GM23248 (cell line): ENCODE results near the gene MN1. TPM values are rescaled to one million over a fixed set of nuclear protein-coding genes. Genes with fewer than 3 reads are reported as not detected.
A peak's percentile ranks its signal among the peaks of the same experiment; 100 is the strongest.

ENCODE experiments used
- DNase-seq: peaks from one replicate; pipeline ENCODE4 v3.0.0-alpha.2; 2015
- H2AFZ ChIP-seq: fragments of 200-600 bp; sonication (generic); 2 replicates; pipeline ENCODE4 v1.6.1; 2016; ENCODE audit warnings: antibody characterized with exemption
- H3F3A ChIP-seq: fragments of 200-600 bp; sonication (generic); 2 replicates; pipeline ENCODE4 v1.6.1; 2016; ENCODE audit warnings: mild to moderate bottlenecking, antibody characterized with exemption, mixed run types; ENCODE audit not compliant: insufficient read depth
- H3K27ac ChIP-seq: fragments of 200-600 bp; sonication (generic); 2 replicates; pipeline ENCODE4 v1.5.1; 2016; ENCODE audit warnings: mild to moderate bottlenecking
- H3K27me3 ChIP-seq: fragments of 200-600 bp; sonication (generic); replicated peaks from 2 replicates; pipeline ENCODE4 v1.6.1; 2016; ENCODE audit warnings: mild to moderate bottlenecking; ENCODE audit not compliant: insufficient read depth
- H3K36me3 ChIP-seq: fragments of 200-600 bp; sonication (generic); 2 replicates; pipeline ENCODE4 v1.6.1; 2016; ENCODE audit warnings: low read depth, mild to moderate bottlenecking
- H3K4me1 ChIP-seq: fragments of 200-600 bp; sonication (generic); 2 replicates; pipeline ENCODE4 v1.6.1; 2016; ENCODE audit warnings: mild to moderate bottlenecking; ENCODE audit not compliant: insufficient read depth
- H3K4me2 ChIP-seq: fragments of 200-600 bp; sonication (generic); one replicate; pipeline ENCODE4 v1.6.1; 2016; ENCODE audit warnings: mild to moderate bottlenecking; ENCODE audit not compliant: unreplicated experiment
- H3K4me3 ChIP-seq: fragments of 200-600 bp; sonication (generic); 2 replicates; pipeline ENCODE4 v1.5.1; 2016; ENCODE audit warnings: mild to moderate bottlenecking
- H3K79me2 ChIP-seq: fragments of 200-600 bp; sonication (generic); 2 replicates; pipeline ENCODE4 v1.6.1; 2016; ENCODE audit warnings: mild to moderate bottlenecking; ENCODE audit not compliant: insufficient read depth
- H3K9ac ChIP-seq: fragments of 200-600 bp; sonication (generic); 2 replicates; pipeline ENCODE4 v1.6.1; 2016; ENCODE audit warnings: mild to moderate bottlenecking
- H3K9me2 ChIP-seq: fragments of 200-600 bp; sonication (generic); 2 replicates; pipeline ENCODE4 v1.6.1; 2016; ENCODE audit warnings: mixed run types, mild to moderate bottlenecking, moderate library complexity; ENCODE audit not compliant: insufficient read depth
- H3K9me3 ChIP-seq: fragments of 200-600 bp; sonication (generic); one replicate; pipeline ENCODE4 v1.6.1; 2017; ENCODE audit warnings: low read depth
- H4K20me1 ChIP-seq: fragments of 200-600 bp; sonication (generic); 2 replicates; pipeline ENCODE4 v1.6.0; 2016; ENCODE audit not compliant: insufficient read depth
- EZH2 ChIP-seq: fragments of 200-600 bp; sonication (generic); IDR thresholded peaks from 2 replicates; pipeline ENCODE4 v1.6.1; 2018; ENCODE audit warnings: antibody characterized with exemption, mild to moderate bottlenecking; ENCODE audit not compliant: insufficient read depth, poor library complexity, severe bottlenecking
- EZH2phosphoT487 ChIP-seq: fragments of 200-600 bp; sonication (generic); IDR thresholded peaks from 2 replicates; pipeline ENCODE4 v1.6.1; 2018; ENCODE audit warnings: antibody characterized with exemption, moderate library complexity, mild to moderate bottlenecking, low read depth; ENCODE audit not compliant: insufficient read depth
- whole genome bisulfite sequencing, 2 experiments: methylation state at CpG; one replicate each; pipeline ENCODE4 v1.1.6; 2015 to 2017; ENCODE audit warnings: low lambda C conversion rate in 2 of 2, low coverage in 1 of 2; ENCODE audit errors: missing lambda C conversion rate in 2 of 2; 5-methylcytosine and 5-hydroxymethylcytosine counted together
- in situ Hi-C: fragments of 300-500 bp; cut with MboI; formaldehyde crosslinking; loops from 2 replicates; pipeline ENCODE4 v1.15.0; 2020
- polyA plus RNA-seq: library from polyadenylated mRNA; unstranded; fragments of >200 nt; fragmentation: Nextera tagmentation; extraction: Ambion mirVana; gene quantifications from 2 replicates; pipeline ENCODE4 v1.2.1, GENCODE V29; 2016
- total RNA-seq: library from RNA; depleted of rRNA; stranded (reverse); fragments of >200 nt; shearing (Covaris generic); gene quantifications from 2 replicates; pipeline ENCODE4 v1.2.3, GENCODE V29; 2014

Gene MN1
- total and polyA plus RNA-seq, 2 experiments from 2014 or later, result 4.2 to 24.8 TPM

- Histone ChIP-seq H3F3A (peaks cover 42% of the 10 kb centered on the region), H3K4me2 (peak overlapping the region; percentile 39), H3K9ac (peak overlapping the region; percentile 18; the same call in 1 of the 2 replicates), H3K27me3 (no peaks in the 10 kb centered on the region), H3K9me2 (no peaks in the 10 kb centered on the region), H3K36me3 (0 out of 2 replicates have a peak, but pooled peaks cover 3% of the 10 kb centered on the region), H3K9me3 (no peaks in the 10 kb centered on the region), H3K4me1 (peaks cover 55% of the 10 kb centered on the region), H2AFZ (no peak overlapping the region), H3K79me2 (0 out of 2 replicates have a peak, but pooled peaks cover 22% of the 10 kb centered on the region), H3K4me3 (no peak overlapping the region), H4K20me1 (no peaks in the 10 kb centered on the region), H3K27ac (peak overlapping the region; percentile 24)
- in situ Hi-C loops, result no loop called here
- DNase-seq, result peak; percentile 65
- TF ChIP-seq EZH2 (no peak), EZH2phosphoT487 (no peak)
- WGBS, 2 experiments, result 30% methylated on average over 19 of the region's 19 CpGs
Observed at GRCh38 chr22:27754247-27754887, 47.2 kb downstream of the MN1 start.

- Histone ChIP-seq H3K4me2 (peak overlapping the region; percentile 39), H3K27me3 (no peaks in the 10 kb centered on the region), H4K20me1 (no peaks in the 10 kb centered on the region), H3K9ac (peak overlapping the region; percentile 54), H3K4me3 (no peak overlapping the region), H3F3A (peaks cover 58% of the 10 kb centered on the region), H3K4me1 (peaks cover 70% of the 10 kb centered on the region), H3K9me3 (no peaks in the 10 kb centered on the region), H3K27ac (peak overlapping the region; percentile 77), H3K9me2 (no peaks in the 10 kb centered on the region), H2AFZ (no peak overlapping the region), H3K79me2 (0 out of 2 replicates have a peak, but pooled peaks cover 17% of the 10 kb centered on the region), H3K36me3 (no peaks in the 10 kb centered on the region)
- no peak for TF ChIP-seq EZH2
- no peak for TF ChIP-seq EZH2phosphoT487
- in situ Hi-C loops, result no loop called here
- peak; percentile 97 for DNase-seq
- WGBS, 2 experiments, result 3 to 15% methylated on average over 4 of the region's 4 CpGs
Observed at GRCh38 chr22:27752771-27753170, 48.8 kb downstream of the MN1 start.

- Histone ChIP-seq H4K20me1 (no peaks in the 10 kb centered on the region), H3K27ac (peak overlapping the region; percentile 77), H2AFZ (no peak overlapping the region), H3K9me2 (no peaks in the 10 kb centered on the region), H3K4me3 (no peak overlapping the region), H3K9me3 (no peaks in the 10 kb centered on the region), H3F3A (peaks cover 65% of the 10 kb centered on the region), H3K9ac (peak overlapping the region; percentile 26; the same call in 1 of the 2 replicates), H3K27me3 (no peaks in the 10 kb centered on the region), H3K79me2 (0 out of 2 replicates have a peak, but pooled peaks cover 17% of the 10 kb centered on the region), H3K36me3 (no peaks in the 10 kb centered on the region), H3K4me2 (peak overlapping the region; percentile 23), H3K4me1 (peaks cover 76% of the 10 kb centered on the region)
- DNase-seq, result no peak
- no peak for TF ChIP-seq EZH2
- TF ChIP-seq EZH2phosphoT487, result no peak
- 70 to 71% methylated on average over 5 of the region's 5 CpGs for WGBS, 2 experiments
- in situ Hi-C loops, result no loop called here
Observed at GRCh38 chr22:27752141-27752540, 49.4 kb downstream of the MN1 start.

DNA sequence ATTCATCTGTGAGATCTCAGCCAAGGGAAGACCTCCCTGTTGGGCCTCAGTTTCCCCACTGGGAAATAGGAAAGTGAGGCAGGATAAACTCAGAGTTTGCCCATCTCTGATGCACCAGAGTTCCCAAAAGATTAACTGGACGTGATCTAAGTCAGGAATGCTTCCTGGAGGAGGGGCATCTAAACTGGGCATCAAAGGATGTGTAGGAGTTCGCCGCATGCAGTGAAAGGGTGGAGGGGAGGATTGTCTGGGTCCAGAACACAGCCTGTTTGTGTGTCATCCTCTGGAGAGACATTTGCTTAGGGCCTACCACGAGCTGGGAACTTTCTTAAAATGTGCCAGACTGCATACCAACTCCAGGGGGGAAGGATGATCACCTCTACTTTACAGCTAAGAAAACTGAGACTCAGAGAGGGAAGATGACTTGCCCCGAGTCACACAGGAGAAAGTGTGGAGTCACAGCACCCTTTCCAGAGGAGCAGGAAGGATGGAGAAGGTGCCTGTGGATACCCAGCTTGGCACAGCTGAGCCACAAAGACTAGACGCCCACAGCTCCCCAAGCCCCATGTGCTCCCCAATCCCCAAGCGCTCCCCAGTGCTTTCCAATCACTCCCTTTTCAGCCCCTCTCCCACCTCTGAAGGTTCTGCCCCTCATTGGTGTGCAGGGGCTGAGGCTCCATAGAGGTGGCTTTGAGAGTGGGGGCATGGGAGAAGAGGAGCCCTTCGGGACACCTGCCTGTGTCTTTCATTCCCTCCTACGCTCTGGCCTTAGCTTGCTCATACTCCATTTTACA, 50.1 kb downstream of the MN1 start:
- Histone ChIP-seq H3F3A (peaks cover 68% of the 10 kb centered on the region), H3K4me1 (peaks cover 76% of the 10 kb centered on the region), H3K79me2 (0 out of 2 replicates have a peak, but pooled peaks cover 17% of the 10 kb centered on the region), H3K27me3 (no peaks in the 10 kb centered on the region), H3K9me2 (no peaks in the 10 kb centered on the region), H3K9me3 (no peaks in the 10 kb centered on the region), H3K4me3 (no peak overlapping the region), H3K36me3 (no peaks in the 10 kb centered on the region), H3K9ac (no peak overlapping the region), H4K20me1 (no peaks in the 10 kb centered on the region), H2AFZ (no peak overlapping the region), H3K4me2 (no peak overlapping the region), H3K27ac (peak overlapping the region; percentile 77)
- TF ChIP-seq EZH2phosphoT487 (no peak), EZH2 (no peak)
- 65 to 73% methylated on average over 9 of the region's 9 CpGs for WGBS, 2 experiments
- in situ Hi-C loops, result no loop called here
- peak; percentile 24 for DNase-seq
